Mesendoderm (in vitro differentiated cells): ENCODE measurements around the gene C5orf24.

Source experiments
- DNase-seq: peaks from one replicate; pipeline ENCODE4 v3.0.0; 2013
- H2AK5ac ChIP-seq: 2 replicates; pipeline ENCODE4 v1.6.1; 2013; ENCODE audit warnings: low read length, inconsistent platforms
- H2BK120ac ChIP-seq: 2 replicates; pipeline ENCODE4 v1.6.1; 2013; ENCODE audit warnings: low read depth, mild to moderate bottlenecking, low read length, moderate library complexity, mixed read lengths
- H2BK15ac ChIP-seq: replicated peaks from 2 replicates; pipeline ENCODE4 v1.6.1; 2013; ENCODE audit warnings: low read depth, mild to moderate bottlenecking, moderate library complexity
- H2BK5ac ChIP-seq: 2 replicates; pipeline ENCODE4 v1.6.1; 2013; ENCODE audit warnings: low read length, inconsistent platforms
- H3K18ac ChIP-seq: 2 replicates; pipeline ENCODE4 v1.6.1; 2013; ENCODE audit warnings: mild to moderate bottlenecking, low read length, mixed read lengths
- H3K23ac ChIP-seq: one replicate; pipeline ENCODE4 v1.6.1; 2013; ENCODE audit warnings: low read length
- H3K27ac ChIP-seq: 2 replicates; pipeline ENCODE4 v1.5.1; 2013; ENCODE audit warnings: low read depth, mild to moderate bottlenecking, inconsistent platforms, low read length, moderate library complexity
- H3K27me3 ChIP-seq: 2 replicates; pipeline ENCODE4 v1.6.1; 2013; ENCODE audit warnings: low read length, control low read depth, mild to moderate bottlenecking, inconsistent platforms; ENCODE audit not compliant: insufficient read depth, poor library complexity
- H3K36me3 ChIP-seq: 2 replicates; pipeline ENCODE4 v1.6.1; 2013; ENCODE audit warnings: low read length, inconsistent platforms; ENCODE audit not compliant: control insufficient read depth, insufficient read depth
- H3K4ac ChIP-seq: one replicate; pipeline ENCODE4 v1.6.1; 2013; ENCODE audit warnings: low read depth, mild to moderate bottlenecking, low read length, moderate library complexity
- H3K4me1 ChIP-seq: 2 replicates; pipeline ENCODE4 v1.6.1; 2013; ENCODE audit warnings: low read depth, low read length, inconsistent platforms; ENCODE audit not compliant: control insufficient read depth
- H3K4me2 ChIP-seq: 2 replicates; pipeline ENCODE4 v1.6.1; 2013; ENCODE audit warnings: low read length
- H3K4me3 ChIP-seq: 2 replicates; pipeline ENCODE4 v1.5.1; 2013; ENCODE audit warnings: mild to moderate bottlenecking, low read length
- H3K56ac ChIP-seq: one replicate; pipeline ENCODE4 v1.6.1; 2013; ENCODE audit warnings: low read length
- H3K79me1 ChIP-seq: 2 replicates; pipeline ENCODE4 v1.6.1; 2013; ENCODE audit warnings: low read length, inconsistent platforms
- H3K79me2 ChIP-seq: 2 replicates; pipeline ENCODE4 v1.6.1; 2013; ENCODE audit warnings: mild to moderate bottlenecking, low read length; ENCODE audit not compliant: control insufficient read depth, insufficient read depth
- H3K9ac ChIP-seq: 2 replicates; pipeline ENCODE4 v1.6.1; 2013; ENCODE audit warnings: low read length, inconsistent platforms
- H4K5ac ChIP-seq: one replicate; pipeline ENCODE4 v1.6.1; 2013; ENCODE audit warnings: low read length
- H4K8ac ChIP-seq: one replicate; pipeline ENCODE4 v1.6.1; 2013; ENCODE audit warnings: low read depth, mild to moderate bottlenecking, control low read depth, low read length, moderate library complexity
- WGBS: extraction: QIAGEN DNeasy Blood & Tissue Kit; methylation state at CpG from one replicate; pipeline ENCODE4 v1.1.7; 2013; ENCODE audit warnings: low lambda C conversion rate, missing lambda C conversion rate; ENCODE audit not compliant: insufficient coverage; ENCODE audit errors: extremely low coverage; 5-methylcytosine and 5-hydroxymethylcytosine counted together

Gene C5orf24

GRCh38 chr5:134873494-134873893, 27.7 kb downstream of the C5orf24 start:
- Histone ChIP-seq H3K56ac (peak overlapping the region; percentile 93), H3K27me3 (no peaks in the 10 kb centered on the region), H3K18ac (no peak overlapping the region), H3K27ac (no peak overlapping the region), H2BK120ac (no peak overlapping the region), H3K4me2 (no peak overlapping the region), H2AK5ac (no peak overlapping the region), H3K4me1 (peaks cover 2% of the 10 kb centered on the region), H3K4ac (no peak overlapping the region), H3K9ac (peak overlapping the region; percentile 83), H3K23ac (no peak overlapping the region), H3K4me3 (no peak overlapping the region), H3K79me2 (no peaks in the 10 kb centered on the region), H2BK15ac (no peak overlapping the region), H3K79me1 (no peaks in the 10 kb centered on the region), H2BK5ac (no peak overlapping the region), H4K5ac (peak overlapping the region; percentile 8), H4K8ac (peak overlapping the region; percentile 96), H3K36me3 (no peaks in the 10 kb centered on the region)
- no CpG with 5 or more reads among the region's 6 CpGs for WGBS
- DNase-seq: peak; percentile 32

- Histone ChIP-seq H3K79me1 (no peaks in the 10 kb centered on the region), H3K9ac (peak within 1 kb of the TSS; percentile 98), H3K18ac (peak within 1 kb of the TSS; percentile 72), H3K27ac (peak within 1 kb of the TSS; percentile 72), H3K4ac (peak within 1 kb of the TSS; percentile 74), H2BK120ac (peak within 1 kb of the TSS; percentile 17), H3K23ac (peak within 1 kb of the TSS; percentile 99), H3K4me3 (peak within 1 kb of the TSS; percentile 93), H2BK5ac (peak within 1 kb of the TSS; percentile 95), H2BK15ac (no peak within 1 kb of the TSS), H4K5ac (peak within 1 kb of the TSS; percentile 8), H4K8ac (peak within 1 kb of the TSS; percentile 96), H3K4me2 (peak within 1 kb of the TSS; percentile 77), H3K36me3 (no peaks in the 10 kb centered on the region), H3K79me2 (no peaks in the 10 kb centered on the region), H3K27me3 (no peaks in the 10 kb centered on the region), H3K4me1 (peaks cover 2% of the 10 kb centered on the region), H2AK5ac (no peak within 1 kb of the TSS), H3K56ac (peak within 1 kb of the TSS; percentile 100)
- no CpG with 5 or more reads among the region's 79 CpGs for WGBS
- DNase-seq: peak; percentile 93
Observed at GRCh38 chr5:134873987-134874830, 28.4 kb downstream of the C5orf24 start, which contains the start of gene TXNDC15. TXNDC15 (plus strand) TSS chr5:134874371; CDS start chr5:134874428, 57 bp downstream.

GRCh38 chr5:134874831-134875655, 29.3 kb downstream of the C5orf24 start:
- H3K27ac ChIP-seq: no peak overlapping the region
- H3K79me2 ChIP-seq: no peaks in the 10 kb centered on the region
- no peaks in the 10 kb centered on the region for H3K27me3 ChIP-seq
- H2BK5ac ChIP-seq: no peak overlapping the region
- H3K23ac ChIP-seq: no peak overlapping the region
- DNase-seq: peak; percentile 34
- H3K4me1 ChIP-seq: peaks cover 2% of the 10 kb centered on the region
- peak overlapping the region; percentile 2 for H3K4ac ChIP-seq
- H3K4me2 ChIP-seq: peak overlapping the region; percentile 31
- H3K36me3 ChIP-seq: no peaks in the 10 kb centered on the region
- WGBS: no CpG with 5 or more reads among the region's 20 CpGs
- H2BK120ac ChIP-seq: no peak overlapping the region
- no peak overlapping the region for H4K8ac ChIP-seq
- peak overlapping the region; percentile 100 for H3K56ac ChIP-seq
- H3K4me3 ChIP-seq: peak overlapping the region; percentile 93
- H3K9ac ChIP-seq: peak overlapping the region; percentile 98
- no peak overlapping the region for H2BK15ac ChIP-seq
- H3K18ac ChIP-seq: peak overlapping the region; percentile 21
- H4K5ac ChIP-seq: no peak overlapping the region
- H2AK5ac ChIP-seq: no peak overlapping the region
- no peaks in the 10 kb centered on the region for H3K79me1 ChIP-seq

GRCh38 chr5:134877159-134877558, 31.4 kb downstream of the C5orf24 start:
- DNase-seq: no peak
- H2BK5ac ChIP-seq: no peak overlapping the region
- no peak overlapping the region for H3K18ac ChIP-seq
- H3K27ac ChIP-seq: no peak overlapping the region
- no peaks in the 10 kb centered on the region for H3K79me1 ChIP-seq
- H3K36me3 ChIP-seq: no peaks in the 10 kb centered on the region
- H3K56ac ChIP-seq: peak overlapping the region; percentile 15
- H3K4me3 ChIP-seq: no peak overlapping the region
- no peak overlapping the region for H2AK5ac ChIP-seq
- H3K27me3 ChIP-seq: no peaks in the 10 kb centered on the region
- no peaks in the 10 kb centered on the region for H3K79me2 ChIP-seq
- H2BK15ac ChIP-seq: no peak overlapping the region
- H4K8ac ChIP-seq: no peak overlapping the region
- H4K5ac ChIP-seq: no peak overlapping the region
- H3K23ac ChIP-seq: no peak overlapping the region
- peaks cover 2% of the 10 kb centered on the region for H3K4me1 ChIP-seq
- H2BK120ac ChIP-seq: no peak overlapping the region
- H3K4me2 ChIP-seq: no peak overlapping the region
- no peak overlapping the region for H3K4ac ChIP-seq
- no peak overlapping the region for H3K9ac ChIP-seq

GRCh38 chr5:134878403-134878802, 32.6 kb downstream of the C5orf24 start:
- no peaks in the 10 kb centered on the region for H3K79me2 ChIP-seq

More at GRCh38 chr5:134878403-134878802, 32.6 kb downstream of the C5orf24 start:
- H3K36me3 ChIP-seq: no peaks in the 10 kb centered on the region
- no peak overlapping the region for H3K23ac ChIP-seq
- H3K27ac ChIP-seq: no peak overlapping the region
- no peaks in the 10 kb centered on the region for H3K79me1 ChIP-seq
- no peak overlapping the region for H4K8ac ChIP-seq
- no peak overlapping the region for H2BK120ac ChIP-seq
- no peak overlapping the region for H4K5ac ChIP-seq
- no peak overlapping the region for H2AK5ac ChIP-seq
- H2BK15ac ChIP-seq: no peak overlapping the region
- H3K4me3 ChIP-seq: no peak overlapping the region
- H3K18ac ChIP-seq: no peak overlapping the region
- H3K56ac ChIP-seq: no peak overlapping the region
- H2BK5ac ChIP-seq: no peak overlapping the region
- WGBS: no CpG with 5 or more reads among the region's 3 CpGs
- H3K4ac ChIP-seq: no peak overlapping the region
- no peaks in the 10 kb centered on the region for H3K27me3 ChIP-seq
- no peak for DNase-seq
- H3K4me2 ChIP-seq: no peak overlapping the region
- H3K9ac ChIP-seq: no peak overlapping the region
- peaks cover 2% of the 10 kb centered on the region for H3K4me1 ChIP-seq
